Esophagus muscularis mucosa (tissue), 4 donors: ENCODE results near the gene TBC1D12.

ENCODE experiments used
- EP300 ChIP-seq: sonication (generic); formaldehyde crosslinking; IDR thresholded peaks from one replicate; pipeline ENCODE4 v1.6.1; 2017; ENCODE audit warnings: antibody characterized with exemption
- POLR2A ChIP-seq: fragments of 450-650 bp; IDR thresholded peaks from one replicate; pipeline ENCODE4 v1.6.1; 2017; ENCODE audit warnings: antibody characterized with exemption, moderate library complexity, mild to moderate bottlenecking, low read depth
- TF ChIP-seq, protein P1 (sequence below), 3 experiments: fragments of 200-600 bp in 2 of 3; fragments of 450-650 bp in 1 of 3; sonication (generic) in 2 of 3; IDR thresholded peaks; one replicate each; pipeline ENCODE4 v1.5.1; 2017 to 2019; ENCODE audit warnings: antibody characterized with exemption in 3 of 3, mild to moderate bottlenecking in 2 of 3, moderate library complexity in 1 of 3

GRCh38 chr10:94500063-94500462, 97.7 kb downstream of the TBC1D12 start:
- TF ChIP-seq, protein P1, sequence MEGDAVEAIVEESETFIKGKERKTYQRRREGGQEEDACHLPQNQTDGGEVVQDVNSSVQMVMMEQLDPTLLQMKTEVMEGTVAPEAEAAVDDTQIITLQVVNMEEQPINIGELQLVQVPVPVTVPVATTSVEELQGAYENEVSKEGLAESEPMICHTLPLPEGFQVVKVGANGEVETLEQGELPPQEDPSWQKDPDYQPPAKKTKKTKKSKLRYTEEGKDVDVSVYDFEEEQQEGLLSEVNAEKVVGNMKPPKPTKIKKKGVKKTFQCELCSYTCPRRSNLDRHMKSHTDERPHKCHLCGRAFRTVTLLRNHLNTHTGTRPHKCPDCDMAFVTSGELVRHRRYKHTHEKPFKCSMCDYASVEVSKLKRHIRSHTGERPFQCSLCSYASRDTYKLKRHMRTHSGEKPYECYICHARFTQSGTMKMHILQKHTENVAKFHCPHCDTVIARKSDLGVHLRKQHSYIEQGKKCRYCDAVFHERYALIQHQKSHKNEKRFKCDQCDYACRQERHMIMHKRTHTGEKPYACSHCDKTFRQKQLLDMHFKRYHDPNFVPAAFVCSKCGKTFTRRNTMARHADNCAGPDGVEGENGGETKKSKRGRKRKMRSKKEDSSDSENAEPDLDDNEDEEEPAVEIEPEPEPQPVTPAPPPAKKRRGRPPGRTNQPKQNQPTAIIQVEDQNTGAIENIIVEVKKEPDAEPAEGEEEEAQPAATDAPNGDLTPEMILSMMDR (IDR thresholded peaks at IDR 0.05): peak in 2 of 3 experiments; percentile 11 to 28
- no peak for TF ChIP-seq POLR2A
- no peak for TF ChIP-seq EP300
